Middle frontal gyrus (tissue), 1 donor: ENCODE data around the gene RYK.
A peak's percentile ranks its signal among the peaks of the same experiment; 100 is the strongest.
"Not testable (repeated sequence)": the region's sequence is repeated elsewhere in the genome, so short reads cannot be mapped to it uniquely, and the experiment has no call there.

Experiments
- DNase-seq: peaks from one replicate; pipeline ENCODE4 v3.0.0-alpha.2; 2015; ENCODE audit warnings: low spot score; ENCODE audit errors: extremely low spot score

RYK gene

GRCh38 chr3:134250717-134251220 lies at the start of gene RYK:
Gene RYK, minus strand, starts transcription at chr3:134250859. Its CDS starts 205 bp downstream, at chr3:134250654.
- DNase-seq, result peak; percentile 64

- DNase-seq, result no peak
Measured at GRCh38 chr3:134299888-134300206, 49.2 kb upstream of the RYK start.

GRCh38 chr3:134299185-134299887 lies 48.7 kb upstream of the RYK start:
- DNase-seq, result no peak

GRCh38 chr3:134298249-134298648 lies 47.6 kb upstream of the RYK start:
- no peak for DNase-seq

GRCh38 chr3:134296616-134297015 lies 46.0 kb upstream of the RYK start:
- no peak for DNase-seq

- DNase-seq, result no peak
Measured at GRCh38 chr3:134295930-134296329, 45.3 kb upstream of the RYK start.

- DNase-seq, result no peak
Measured at GRCh38 chr3:134294302-134295280, 43.9 kb upstream of the RYK start.

GRCh38 chr3:134291319-134292254 lies 40.9 kb upstream of the RYK start:
- no peak for DNase-seq

- DNase-seq, result no peak
Measured at GRCh38 chr3:134287512-134287911, 36.9 kb upstream of the RYK start.

GRCh38 chr3:134284438-134284837 lies 33.8 kb upstream of the RYK start:
- no peak for DNase-seq

GRCh38 chr3:134282659-134283047 lies 32.0 kb upstream of the RYK start:
- DNase-seq, result no peak

GRCh38 chr3:134281912-134282658 lies 31.4 kb upstream of the RYK start:
- DNase-seq, result no peak

GRCh38 chr3:134279466-134279865 lies 28.8 kb upstream of the RYK start:
- DNase-seq, result no peak

GRCh38 chr3:134277066-134277660 lies 26.5 kb upstream of the RYK start:
- DNase-seq, result no peak

- DNase-seq, result no peak
Measured at GRCh38 chr3:134276086-134276485, 25.4 kb upstream of the RYK start.

- not testable (repeated sequence) for DNase-seq
Measured at GRCh38 chr3:134275110-134275509, 24.5 kb upstream of the RYK start.

GRCh38 chr3:134274571-134274970 lies 23.9 kb upstream of the RYK start:
- DNase-seq, result no peak

- no peak for DNase-seq
Measured at GRCh38 chr3:134267996-134268395, 17.3 kb upstream of the RYK start.

- DNase-seq, result no peak
Measured at GRCh38 chr3:134260987-134261386, 10.3 kb upstream of the RYK start.

- DNase-seq, result no peak
Measured at GRCh38 chr3:134258761-134259347, 8.2 kb upstream of the RYK start.
